OCI-LY7 (cell line): Measurements from ENCODE around the gene GSE1.

ENCODE experiments used
- CTCF ChIP-seq: fragments of 200-600 bp; sonication (generic); conservative IDR thresholded peaks from 2 replicates; pipeline ENCODE4 v1.5.1; 2014; ENCODE audit warnings: mild to moderate bottlenecking, antibody characterized with exemption, low read length, moderate library complexity, mixed read lengths
- EZH2phosphoT487 ChIP-seq: fragments of 200-600 bp; sonication (generic); IDR thresholded peaks from 2 replicates; pipeline ENCODE4 v1.6.1; 2018; ENCODE audit warnings: low read depth, borderline replicate concordance, mild to moderate bottlenecking, mixed run types, antibody characterized with exemption, low read length, moderate library complexity, mixed read lengths

- no peak for TF ChIP-seq CTCF
- no peak for TF ChIP-seq EZH2phosphoT487
Observed at GRCh38 chr16:85639529-85640253, 26.6 kb downstream of the GSE1 start.
